ENCODE measurements around the gene INSR. TPM values are rescaled to one million over a fixed set of nuclear protein-coding genes. Genes with fewer than 3 reads are reported as not detected.

INSR gene
- total RNA-seq, 2 experiments from 2014 or later = 0.42 to 1.1 TPM

DNA sequence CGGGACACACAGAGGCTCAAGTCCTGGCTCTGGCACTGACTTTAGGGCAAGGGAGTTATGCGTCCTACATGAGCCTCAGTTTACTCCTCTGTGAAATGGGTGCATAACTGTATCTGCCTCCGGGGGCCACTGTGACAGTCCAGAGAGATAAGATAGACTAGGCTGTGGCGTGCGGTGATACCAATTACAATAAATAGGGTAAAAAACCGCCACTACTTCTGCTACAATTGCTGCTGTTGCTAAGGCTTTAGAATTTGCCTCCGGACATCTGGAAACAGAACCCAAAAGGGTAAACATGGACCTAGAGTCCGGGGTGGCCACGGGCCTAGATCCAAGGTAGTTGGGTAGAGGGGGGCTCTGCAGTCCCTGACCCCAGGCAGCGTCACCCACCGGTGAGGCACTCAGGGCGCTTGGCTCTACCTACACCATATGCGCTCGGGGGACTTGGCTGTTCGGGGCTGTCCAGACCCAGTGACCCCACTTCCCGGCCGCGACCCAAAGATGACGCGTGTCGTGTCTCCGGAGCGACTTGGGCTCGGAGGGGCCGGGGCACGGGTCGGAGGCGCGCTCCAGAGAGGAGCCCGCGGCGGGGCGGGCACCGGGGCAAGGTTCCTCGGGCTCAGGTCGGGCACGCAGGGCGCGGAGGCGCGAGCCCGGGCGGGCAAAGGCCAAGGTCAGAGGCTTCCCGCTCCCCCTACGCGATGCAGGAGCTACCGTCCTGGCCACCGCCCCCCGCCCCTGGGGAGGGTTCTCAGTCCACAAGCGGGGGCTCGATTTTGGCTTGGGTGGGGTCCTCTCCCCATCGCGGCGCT lies 1.1 kb downstream of the INSR start:
- peak overlapping the region; percentile 22 for H3K4me3 Mint-ChIP-seq
- no peaks in the 10 kb centered on the region for H3K36me3 Mint-ChIP-seq (ENCODE audit: low read depth)
- ChIA-PET CTCF (no interaction called here), POLR2A (no interaction called here)
- no peaks in the 10 kb centered on the region for H3K9me3 Mint-ChIP-seq (ENCODE audit: insufficient read depth)
- H3K27me3 Mint-ChIP-seq (ENCODE audit: low read depth) = peaks cover 45% of the 10 kb centered on the region
- H3K27ac Mint-ChIP-seq = no peak overlapping the region
- H3K4me1 Mint-ChIP-seq (ENCODE audit: low read depth) = peaks cover 6% of the 10 kb centered on the region
- no peak for DNase-seq
- ATAC-seq = no peak

GRCh38 chr19:7292352-7292949 lies 1.8 kb downstream of the INSR start:
- no peak for DNase-seq
- peaks cover 42% of the 10 kb centered on the region for H3K27me3 Mint-ChIP-seq (ENCODE audit: low read depth)
- POLR2A ChIA-PET = no interaction called here
- no peak overlapping the region for H3K4me3 Mint-ChIP-seq
- peaks cover 6% of the 10 kb centered on the region for H3K4me1 Mint-ChIP-seq (ENCODE audit: low read depth)
- H3K36me3 Mint-ChIP-seq (ENCODE audit: low read depth) = no peaks in the 10 kb centered on the region
- H3K9me3 Mint-ChIP-seq (ENCODE audit: insufficient read depth) = no peaks in the 10 kb centered on the region
- CTCF ChIA-PET = no interaction called here
- no peak overlapping the region for H3K27ac Mint-ChIP-seq
- no peak for ATAC-seq

- no peak overlapping the region for H3K27ac Mint-ChIP-seq
- ChIA-PET POLR2A (no interaction called here), CTCF (interaction anchor here (0.6 kb wide), 1 partner anchor 37 kb away, joined by 3 read pairs; no protein-coding TSS in a partner anchor)
- H3K27me3 Mint-ChIP-seq (ENCODE audit: low read depth) = peaks cover 20% of the 10 kb centered on the region
- no peak overlapping the region for H3K4me3 Mint-ChIP-seq
- ATAC-seq (no peak), DNase-seq (no peak)
- no peaks in the 10 kb centered on the region for H3K36me3 Mint-ChIP-seq (ENCODE audit: low read depth)
- H3K9me3 Mint-ChIP-seq (ENCODE audit: insufficient read depth) = no peaks in the 10 kb centered on the region
- H3K4me1 Mint-ChIP-seq (ENCODE audit: low read depth) = no peaks in the 10 kb centered on the region
Observed at GRCh38 chr19:7288977-7289376, 5.2 kb downstream of the INSR start.

DNA sequence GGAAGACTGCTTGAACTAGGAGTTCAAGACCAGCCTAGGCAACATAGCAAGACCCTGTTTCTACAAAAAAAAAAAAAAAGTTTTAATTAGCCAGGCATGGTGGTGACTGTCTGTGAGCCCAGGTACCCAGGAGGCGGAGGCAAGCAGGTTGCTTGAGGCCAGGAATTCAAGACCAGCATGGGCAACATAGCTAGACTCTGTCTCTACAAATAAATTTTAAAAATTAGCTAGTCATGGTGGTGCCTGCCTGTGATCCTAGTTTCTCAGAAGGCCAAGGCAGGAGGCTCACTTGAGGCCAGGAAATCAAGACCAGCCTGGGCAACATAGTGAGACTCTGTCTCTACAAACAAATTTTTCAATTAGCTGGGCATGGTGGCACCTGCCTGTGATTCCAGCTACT lies 6.1 kb downstream of the INSR start:
- H3K36me3 Mint-ChIP-seq (ENCODE audit: low read depth) = no peaks in the 10 kb centered on the region
- POLR2A ChIA-PET = no interaction called here
- CTCF ChIA-PET = no interaction called here
- DNase-seq (no peak), ATAC-seq (no peak)
- no peaks in the 10 kb centered on the region for H3K4me1 Mint-ChIP-seq (ENCODE audit: low read depth)
- H3K9me3 Mint-ChIP-seq (ENCODE audit: insufficient read depth) = no peaks in the 10 kb centered on the region
- no peak overlapping the region for H3K4me3 Mint-ChIP-seq
- peaks cover 18% of the 10 kb centered on the region for H3K27me3 Mint-ChIP-seq (ENCODE audit: low read depth)
- no peak overlapping the region for H3K27ac Mint-ChIP-seq

DNA sequence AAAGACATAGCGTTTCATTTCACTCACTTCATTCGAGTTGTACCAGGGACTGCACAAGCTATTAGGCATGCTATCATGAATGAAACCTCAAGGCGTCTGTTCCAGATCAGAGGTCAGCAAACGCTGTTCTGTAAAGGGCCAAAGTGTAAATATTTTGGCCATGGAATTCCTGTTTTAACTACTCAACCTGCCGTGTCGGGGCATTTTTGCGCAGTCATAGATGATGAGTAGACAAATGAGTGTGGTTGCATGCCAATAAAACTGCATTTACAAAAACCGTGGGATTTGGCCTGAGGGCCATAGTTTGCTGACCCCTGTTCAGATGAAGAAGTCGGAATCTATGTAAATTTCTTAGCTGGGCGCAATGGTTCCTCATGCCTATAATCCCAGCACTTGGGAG lies 6.5 kb downstream of the INSR start:
- Mint-ChIP-seq H3K4me1 (ENCODE audit: low read depth) (no peaks in the 10 kb centered on the region), H3K4me3 (no peak overlapping the region), H3K9me3 (ENCODE audit: insufficient read depth) (no peaks in the 10 kb centered on the region), H3K27ac (no peak overlapping the region), H3K36me3 (ENCODE audit: low read depth) (no peaks in the 10 kb centered on the region), H3K27me3 (ENCODE audit: low read depth) (peaks cover 14% of the 10 kb centered on the region)
- ChIA-PET POLR2A (no interaction called here), CTCF (no interaction called here)
- DNase-seq (no peak), ATAC-seq (no peak)

DNA sequence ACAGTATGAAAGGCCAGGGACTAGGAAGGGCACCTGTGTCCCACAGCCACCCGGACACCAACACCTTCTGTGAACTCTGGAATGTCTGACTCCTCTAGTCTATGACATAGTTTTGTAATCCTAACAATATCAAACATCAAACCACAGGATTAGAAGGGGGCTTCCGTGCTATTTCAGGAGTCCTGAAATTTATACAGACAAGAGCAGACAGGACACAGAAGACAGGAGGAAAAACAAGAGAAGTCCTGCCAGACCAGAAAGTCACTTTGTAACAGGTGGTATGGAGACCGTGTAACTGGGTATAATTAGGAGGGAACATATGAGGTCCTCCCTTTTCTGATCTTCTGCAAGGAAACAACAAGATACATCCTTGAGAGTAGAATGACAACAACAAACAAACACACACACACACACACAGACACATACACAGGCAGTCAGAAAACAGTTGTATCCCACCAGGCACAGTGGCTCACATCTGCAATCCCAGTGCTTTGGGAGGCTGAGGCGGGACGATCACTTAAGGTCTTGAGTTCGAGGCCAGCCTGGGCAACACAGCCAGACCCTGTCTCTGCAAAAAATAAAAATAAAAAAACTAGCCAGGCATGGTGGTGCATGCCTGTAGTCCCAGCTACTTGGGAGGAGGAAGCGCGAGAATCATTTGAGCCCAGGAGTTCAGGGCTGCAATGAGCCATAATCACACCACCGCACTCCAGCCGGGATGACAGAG lies 13.1 kb downstream of the INSR start:
- Mint-ChIP-seq H3K9me3 (ENCODE audit: insufficient read depth) (no peaks in the 10 kb centered on the region), H3K4me3 (no peak overlapping the region), H3K27me3 (ENCODE audit: low read depth) (no peaks in the 10 kb centered on the region), H3K27ac (no peak overlapping the region), H3K4me1 (ENCODE audit: low read depth) (no peaks in the 10 kb centered on the region), H3K36me3 (ENCODE audit: low read depth) (no peaks in the 10 kb centered on the region)
- no peak for ATAC-seq
- POLR2A ChIA-PET = no interaction called here
- DNase-seq = no peak
- CTCF ChIA-PET = no interaction called here

GRCh38 chr19:7272856-7273578 lies 21.2 kb downstream of the INSR start:
- ATAC-seq (no peak), DNase-seq (no peak)
- Mint-ChIP-seq H3K4me1 (ENCODE audit: low read depth) (peaks cover 8% of the 10 kb centered on the region), H3K9me3 (ENCODE audit: insufficient read depth) (no peaks in the 10 kb centered on the region), H3K27me3 (ENCODE audit: low read depth) (peaks cover 2% of the 10 kb centered on the region), H3K36me3 (ENCODE audit: low read depth) (no peaks in the 10 kb centered on the region), H3K4me3 (no peak overlapping the region), H3K27ac (no peak overlapping the region)
- CTCF ChIA-PET = interaction anchor here (1.3 kb wide), 1 partner anchor 9 kb away, joined by 6 read pairs; no protein-coding TSS in a partner anchor
- POLR2A ChIA-PET = no interaction called here

GRCh38 chr19:7268705-7269098 lies 25.5 kb downstream of the INSR start:
- Mint-ChIP-seq H3K27ac (no peak overlapping the region), H3K9me3 (ENCODE audit: insufficient read depth) (no peaks in the 10 kb centered on the region), H3K4me1 (ENCODE audit: low read depth) (peaks cover 8% of the 10 kb centered on the region), H3K36me3 (ENCODE audit: low read depth) (no peaks in the 10 kb centered on the region), H3K27me3 (ENCODE audit: low read depth) (peaks cover 2% of the 10 kb centered on the region), H3K4me3 (no peak overlapping the region)
- DNase-seq (no peak), ATAC-seq (no peak)
- CTCF ChIA-PET = no interaction called here
- POLR2A ChIA-PET = interaction anchor here (0.6 kb wide), 1 partner anchor 593 kb away, joined by 3 read pairs; no protein-coding TSS in a partner anchor

- Mint-ChIP-seq H3K9me3 (ENCODE audit: insufficient read depth) (no peaks in the 10 kb centered on the region), H3K27me3 (ENCODE audit: low read depth) (peaks cover 2% of the 10 kb centered on the region), H3K36me3 (ENCODE audit: low read depth) (no peaks in the 10 kb centered on the region), H3K4me1 (ENCODE audit: low read depth) (peaks cover 6% of the 10 kb centered on the region), H3K4me3 (no peak overlapping the region), H3K27ac (no peak overlapping the region)
- DNase-seq = no peak
- CTCF ChIA-PET = no interaction called here
- POLR2A ChIA-PET = interaction anchor here (0.6 kb wide), 1 partner anchor 593 kb away, joined by 3 read pairs; no protein-coding TSS in a partner anchor
- ATAC-seq = no peak
Observed at GRCh38 chr19:7267792-7268704, 26.2 kb downstream of the INSR start.

DNA sequence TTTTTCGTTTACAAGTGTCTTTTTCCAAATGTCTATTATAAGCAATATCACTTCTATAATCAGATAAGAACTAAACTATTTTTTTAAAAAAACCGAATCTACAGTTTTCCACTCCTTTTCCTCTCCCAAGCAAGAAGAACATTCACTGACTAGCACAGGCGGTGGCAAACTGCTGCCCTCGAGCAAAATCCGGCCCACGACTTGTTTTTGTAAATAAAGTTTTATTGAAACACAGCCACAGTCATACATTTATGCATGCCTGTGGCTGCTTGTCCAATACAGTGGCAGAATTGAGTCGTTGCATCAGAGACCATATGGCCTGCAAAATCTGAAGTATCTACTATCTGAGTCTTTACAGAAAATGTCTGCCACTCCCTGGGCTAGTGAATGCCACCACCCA lies 27.4 kb downstream of the INSR start:
- Mint-ChIP-seq H3K36me3 (ENCODE audit: low read depth) (no peaks in the 10 kb centered on the region), H3K27me3 (ENCODE audit: low read depth) (no peaks in the 10 kb centered on the region), H3K9me3 (ENCODE audit: insufficient read depth) (no peaks in the 10 kb centered on the region), H3K4me1 (ENCODE audit: low read depth) (no peaks in the 10 kb centered on the region), H3K4me3 (no peak overlapping the region), H3K27ac (no peak overlapping the region)
- ATAC-seq = no peak
- DNase-seq = no peak
- ChIA-PET POLR2A (no interaction called here), CTCF (no interaction called here)

GRCh38 chr19:7265963-7266362 lies 28.3 kb downstream of the INSR start:
- Mint-ChIP-seq H3K27me3 (ENCODE audit: low read depth) (no peaks in the 10 kb centered on the region), H3K4me3 (no peak overlapping the region), H3K9me3 (ENCODE audit: insufficient read depth) (no peaks in the 10 kb centered on the region), H3K36me3 (ENCODE audit: low read depth) (no peaks in the 10 kb centered on the region), H3K27ac (no peak overlapping the region), H3K4me1 (ENCODE audit: low read depth) (no peaks in the 10 kb centered on the region)
- ChIA-PET CTCF (interaction anchor here (0.7 kb wide), 1 partner anchor 167 kb away, joined by 3 read pairs; no protein-coding TSS in a partner anchor), POLR2A (no interaction called here)
- DNase-seq = no peak
- ATAC-seq = no peak
